Measurements from ENCODE around the gene TIGD4.

GRCh38 chr4:152810715-152811287 lies 31.3 kb upstream of the TIGD4 start:
- TF ChIP-seq, protein P1, sequence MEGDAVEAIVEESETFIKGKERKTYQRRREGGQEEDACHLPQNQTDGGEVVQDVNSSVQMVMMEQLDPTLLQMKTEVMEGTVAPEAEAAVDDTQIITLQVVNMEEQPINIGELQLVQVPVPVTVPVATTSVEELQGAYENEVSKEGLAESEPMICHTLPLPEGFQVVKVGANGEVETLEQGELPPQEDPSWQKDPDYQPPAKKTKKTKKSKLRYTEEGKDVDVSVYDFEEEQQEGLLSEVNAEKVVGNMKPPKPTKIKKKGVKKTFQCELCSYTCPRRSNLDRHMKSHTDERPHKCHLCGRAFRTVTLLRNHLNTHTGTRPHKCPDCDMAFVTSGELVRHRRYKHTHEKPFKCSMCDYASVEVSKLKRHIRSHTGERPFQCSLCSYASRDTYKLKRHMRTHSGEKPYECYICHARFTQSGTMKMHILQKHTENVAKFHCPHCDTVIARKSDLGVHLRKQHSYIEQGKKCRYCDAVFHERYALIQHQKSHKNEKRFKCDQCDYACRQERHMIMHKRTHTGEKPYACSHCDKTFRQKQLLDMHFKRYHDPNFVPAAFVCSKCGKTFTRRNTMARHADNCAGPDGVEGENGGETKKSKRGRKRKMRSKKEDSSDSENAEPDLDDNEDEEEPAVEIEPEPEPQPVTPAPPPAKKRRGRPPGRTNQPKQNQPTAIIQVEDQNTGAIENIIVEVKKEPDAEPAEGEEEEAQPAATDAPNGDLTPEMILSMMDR (IDR thresholded peaks at IDR 0.05; ENCODE audit: low read depth, low read length, poor library complexity, severe bottlenecking): no peak
- TF ChIP-seq EZH2phosphoT487 (IDR thresholded peaks at IDR 0.05; ENCODE audit: borderline replicate concordance, low read length): no peak
